ENCODE measurements around the gene RPS21. TPM values are rescaled to one million over a fixed set of nuclear protein-coding genes. Genes with fewer than 3 reads are reported as not detected.
A peak's percentile ranks its signal among the peaks of the same experiment; 100 is the strongest.

The RPS21 gene
- total RNA-seq, 1 donor from 2014 or later, result 719 TPM

DNA sequence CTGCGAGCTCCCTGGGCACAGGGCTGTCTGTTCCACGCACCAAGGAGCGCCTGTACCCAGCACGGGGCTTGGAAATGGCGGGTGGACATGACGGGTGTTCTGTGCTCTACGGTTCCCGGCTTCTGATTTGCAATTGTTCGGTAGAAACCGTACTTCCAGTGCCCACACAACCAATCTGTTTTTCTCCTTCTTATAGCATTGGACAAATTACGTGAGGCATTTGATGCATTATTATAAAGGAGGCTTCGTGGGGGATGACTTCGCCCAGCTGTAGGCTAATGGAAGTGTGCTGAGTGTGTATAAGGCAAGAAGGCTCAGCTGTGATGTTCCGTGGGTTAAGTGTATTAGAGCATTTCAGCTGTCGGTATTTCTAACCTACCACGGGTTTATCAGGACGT is 9.8 kb upstream of the RPS21 start:
- DNase-seq (ENCODE audit: low read depth in 2 of 2), result no peak

GRCh38 chr20:62377615-62378178 is 9.2 kb upstream of the RPS21 start:
- DNase-seq (ENCODE audit: low read depth in 2 of 2), result no peak

DNA sequence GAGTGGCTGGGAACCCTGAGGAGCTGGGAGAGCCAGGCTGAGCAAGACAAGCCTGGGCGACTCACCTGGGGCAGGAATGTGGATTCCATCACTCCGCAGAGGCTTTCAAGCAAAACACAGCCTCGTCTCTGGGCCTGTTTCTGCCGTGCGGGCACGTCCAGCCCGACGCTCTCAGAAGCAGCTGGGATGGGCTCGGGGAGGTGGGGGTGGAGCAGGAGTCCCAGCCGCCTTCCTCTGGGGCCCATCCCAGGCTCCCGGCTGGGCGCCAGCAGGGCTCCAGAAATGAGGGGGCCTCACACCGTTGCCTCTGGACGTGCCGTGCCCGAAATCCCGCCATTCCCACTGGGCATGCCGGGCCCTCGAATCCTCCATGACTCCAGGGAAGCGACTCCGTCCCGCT is 8.7 kb upstream of the RPS21 start:
- no peak for DNase-seq (ENCODE audit: low read depth in 2 of 2)

GRCh38 chr20:62381202-62381797 is 5.6 kb upstream of the RPS21 start:
- DNase-seq (ENCODE audit: low read depth in 2 of 2), result peak in 1 of 2 donors; percentile 83

GRCh38 chr20:62381842-62382241 is 5.1 kb upstream of the RPS21 start:
- DNase-seq (ENCODE audit: low read depth in 2 of 2), result no peak

DNA sequence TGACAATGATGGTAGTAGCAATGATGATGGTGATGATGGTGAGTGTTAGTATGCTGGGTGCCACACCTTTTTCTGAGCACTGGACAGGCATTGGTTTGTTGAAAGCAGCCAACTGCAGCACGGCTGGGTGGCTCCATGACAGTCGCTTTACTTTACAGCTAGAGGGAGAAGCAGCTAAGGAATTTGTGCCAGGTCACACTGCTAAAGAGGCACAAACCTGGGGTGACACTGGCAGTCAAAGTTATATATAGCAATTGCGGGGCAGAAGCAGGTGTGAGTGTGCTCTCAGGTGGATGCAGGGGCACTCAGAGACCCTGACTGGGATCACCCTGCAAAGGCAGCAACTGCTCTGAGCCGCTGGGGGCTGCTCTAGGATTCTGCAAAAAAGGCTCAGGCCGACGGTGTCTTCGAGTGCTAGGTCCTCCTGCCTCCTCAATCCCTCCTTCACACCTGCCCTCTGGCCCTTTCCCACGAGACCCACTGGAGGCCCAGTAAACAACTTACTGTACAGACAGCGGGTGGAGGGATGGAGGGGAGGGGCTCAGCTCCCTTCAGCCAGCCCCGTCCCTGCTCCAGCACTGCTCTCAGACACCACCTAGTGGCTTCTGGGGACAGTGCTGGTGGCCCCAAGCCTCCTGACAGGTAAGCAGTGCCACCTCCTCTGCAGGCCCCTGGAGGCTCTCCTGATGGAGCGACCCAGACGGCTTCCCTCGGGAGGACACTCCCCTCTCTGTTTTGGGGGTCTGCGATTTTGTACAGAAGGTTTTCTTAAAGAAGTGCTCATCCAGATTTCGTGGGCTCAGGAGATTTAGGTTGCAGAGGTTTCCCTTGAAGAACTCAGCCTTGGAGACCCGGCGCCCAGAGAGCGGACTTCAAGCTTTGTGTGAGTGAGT is 4.4 kb upstream of the RPS21 start:
- DNase-seq (ENCODE audit: low read depth in 2 of 2), result peak; percentile 73 to 88

DNA sequence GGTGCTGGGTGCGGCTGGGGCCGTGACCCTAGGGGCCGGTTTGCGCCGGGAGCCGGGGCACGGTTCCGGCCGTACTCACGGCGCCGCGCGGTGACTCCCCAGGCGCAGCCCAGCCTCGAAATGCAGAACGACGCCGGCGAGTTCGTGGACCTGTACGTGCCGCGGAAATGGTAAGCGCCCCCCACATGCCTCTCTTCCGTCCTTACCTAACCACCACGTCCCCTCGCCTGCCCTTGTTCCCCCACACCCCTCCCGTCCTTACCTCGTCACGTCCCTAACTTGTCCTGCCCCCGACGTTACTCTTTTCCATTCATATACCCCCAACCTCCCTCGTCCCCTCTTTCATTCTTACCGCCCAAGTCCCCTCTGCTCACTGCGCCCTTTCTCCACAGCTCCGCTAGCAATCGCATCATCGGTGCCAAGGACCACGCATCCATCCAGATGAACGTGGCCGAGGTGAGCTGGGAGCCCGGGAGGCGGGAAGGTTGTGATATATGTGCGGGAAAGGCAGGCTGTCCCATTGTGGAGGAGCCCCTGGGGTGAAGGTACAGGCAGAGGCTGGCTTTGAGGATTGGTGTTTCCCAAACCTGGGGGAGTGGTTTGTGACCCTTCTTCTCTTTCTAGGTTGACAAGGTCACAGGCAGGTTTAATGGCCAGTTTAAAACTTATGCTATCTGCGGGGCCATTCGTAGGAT is 463 bp downstream of the RPS21 start:
- DNase-seq (ENCODE audit: low read depth in 2 of 2), result no peak

DNA sequence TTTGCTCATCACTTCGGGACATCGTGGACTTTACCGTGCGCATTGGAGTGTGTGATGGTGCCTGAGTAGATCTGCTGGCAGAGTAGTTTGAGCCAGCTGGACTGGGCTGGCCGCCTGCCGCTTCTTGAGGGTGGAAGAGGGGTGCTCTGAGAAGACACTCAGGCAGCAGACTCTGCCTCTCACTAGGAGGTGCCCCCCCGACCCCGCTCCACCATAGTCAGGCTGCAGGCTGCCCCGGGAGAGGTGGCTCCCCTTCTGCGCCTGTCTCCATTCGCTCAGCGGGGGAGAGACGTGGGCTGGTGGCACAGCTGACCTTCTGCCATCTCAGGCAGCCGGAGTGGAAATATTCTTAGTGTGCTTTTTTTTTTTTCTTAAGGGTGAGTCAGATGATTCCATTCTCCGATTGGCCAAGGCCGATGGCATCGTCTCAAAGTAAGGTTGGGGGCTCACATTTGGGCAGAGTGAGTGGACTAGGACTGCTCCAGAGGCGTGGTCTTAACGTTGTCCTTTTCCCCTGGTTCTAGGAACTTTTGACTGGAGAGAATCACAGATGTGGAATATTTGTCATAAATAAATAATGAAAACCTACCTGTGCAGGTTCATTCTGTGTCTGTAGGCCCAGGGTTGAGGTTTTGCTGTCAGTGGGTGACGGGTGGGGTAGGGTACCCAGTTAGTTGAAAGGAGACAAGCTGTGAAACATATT is 1.2 kb downstream of the RPS21 start:
- no peak for DNase-seq (ENCODE audit: low read depth in 2 of 2)

- no peak for DNase-seq (ENCODE audit: low read depth in 2 of 2)
These were observed 2.1 kb downstream of the RPS21 start for GRCh38 chr20:62388839-62389600.

DNA sequence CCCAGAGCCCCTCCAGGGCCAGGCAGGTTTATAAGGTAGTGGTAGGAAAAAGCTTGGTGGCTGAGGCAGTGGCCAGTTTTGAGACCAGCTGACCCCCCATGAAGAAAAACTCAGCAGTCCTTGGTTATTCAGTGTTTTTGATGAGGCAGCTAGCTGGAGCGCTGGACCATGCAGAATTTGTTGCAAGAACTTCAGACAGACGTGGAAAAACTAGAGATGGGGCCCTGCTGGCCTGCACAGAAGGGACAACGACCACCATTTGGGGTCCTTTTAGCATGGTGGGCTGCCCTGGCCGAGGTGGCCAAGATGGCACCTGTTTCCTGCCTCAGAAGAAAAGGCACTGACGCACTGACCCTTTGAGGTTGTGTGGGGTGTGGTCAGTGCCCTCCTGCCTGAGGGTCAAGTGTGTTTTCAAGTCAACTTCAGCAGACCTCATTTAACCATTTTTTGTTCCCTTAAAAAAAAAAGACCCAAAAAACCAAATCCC is 2.7 kb downstream of the RPS21 start:
- no peak for DNase-seq (ENCODE audit: low read depth in 2 of 2)

DNA sequence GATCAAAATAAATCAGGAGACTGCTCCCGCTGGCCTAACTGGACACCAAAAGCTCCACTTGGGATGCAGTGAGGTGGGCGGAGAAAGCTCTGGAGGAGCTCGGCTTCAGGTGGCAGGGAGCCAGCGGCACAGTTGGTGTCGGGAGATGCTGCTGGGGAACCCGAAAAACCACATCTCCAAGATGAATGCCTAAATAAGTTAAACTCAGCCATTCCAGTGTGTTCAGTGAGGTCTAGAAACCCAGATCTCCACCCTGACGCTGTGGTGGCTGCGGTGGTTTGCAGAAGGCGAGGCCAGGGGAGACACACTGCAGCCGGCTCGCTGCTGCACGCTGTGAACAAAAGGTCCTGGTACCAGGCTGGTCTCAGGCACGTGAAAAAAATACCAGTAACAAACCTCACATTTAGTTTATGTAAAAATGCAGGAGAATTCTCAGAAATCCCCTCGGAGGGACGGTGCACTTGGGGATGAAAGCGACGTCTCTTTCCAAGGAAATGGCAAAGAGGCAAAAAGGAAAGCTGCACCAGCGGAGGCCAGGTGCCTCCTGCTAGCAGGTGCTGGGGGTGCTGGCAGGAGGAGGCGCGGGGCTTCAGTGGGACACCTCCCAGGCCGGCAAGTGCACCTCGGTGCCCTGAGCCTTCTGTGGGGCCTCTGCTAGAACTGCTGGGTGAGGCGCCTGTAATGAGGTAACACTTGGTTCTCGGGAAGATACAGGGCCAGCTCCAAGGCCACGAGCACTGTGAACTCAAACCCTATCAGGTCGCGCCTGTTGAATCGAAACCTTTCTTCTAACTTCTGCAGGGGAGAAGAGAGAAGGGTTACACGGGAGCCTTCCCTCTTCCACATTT is 3.6 kb downstream of the RPS21 start:
- no peak for DNase-seq (ENCODE audit: low read depth in 2 of 2)

GRCh38 chr20:62391165-62392076 is 4.5 kb downstream of the RPS21 start:
- DNase-seq (ENCODE audit: low read depth in 2 of 2), result no peak

GRCh38 chr20:62392077-62392418 is 5.1 kb downstream of the RPS21 start:
- DNase-seq (ENCODE audit: low read depth in 2 of 2), result no peak

GRCh38 chr20:62392621-62393334 is 5.9 kb downstream of the RPS21 start:
- no peak for DNase-seq (ENCODE audit: low read depth in 2 of 2)

- DNase-seq (ENCODE audit: low read depth in 2 of 2), result no peak
These were observed 6.4 kb downstream of the RPS21 start for GRCh38 chr20:62393335-62393665.

DNA sequence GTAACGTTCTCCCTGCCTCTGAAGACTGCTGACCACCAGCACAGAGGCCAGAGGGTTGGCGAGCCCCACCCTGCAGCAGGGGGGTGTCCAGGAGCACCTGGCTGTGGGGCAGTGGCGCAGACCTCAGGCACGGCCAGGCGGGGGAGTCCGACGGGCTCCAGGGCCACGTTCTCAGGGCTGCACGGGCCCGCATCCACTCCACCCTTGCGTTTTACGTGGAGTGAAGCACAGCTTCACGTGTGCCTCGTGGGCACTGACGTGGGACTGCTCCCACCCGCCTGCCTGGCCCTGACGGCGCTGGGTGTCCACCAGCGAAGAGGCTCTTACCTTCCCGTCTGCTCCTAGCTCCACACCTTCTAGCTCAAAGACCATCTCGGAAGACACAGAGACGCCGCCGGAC is 6.9 kb downstream of the RPS21 start:
- no peak for DNase-seq (ENCODE audit: low read depth in 2 of 2)

GRCh38 chr20:62394248-62395245 is 7.6 kb downstream of the RPS21 start:
- no peak for DNase-seq (ENCODE audit: low read depth in 2 of 2)

Data from dermis microvascular lymphatic vessel endothelial cell (primary cell).